Pancreas (tissue), 10 donors: Measurements from ENCODE around the gene TLX2. TPM values are rescaled to one million over a fixed set of nuclear protein-coding genes. Genes with fewer than 3 reads are reported as not detected.
A peak's percentile ranks its signal among the peaks of the same experiment; 100 is the strongest.

Experiments
- ATAC-seq, 4 donors: fragments of 200-7000 bp; cut with Tn5 transposase; one replicate each; pipeline versions ENCODE4 v1.8.0 to v1.9.1; 2020; ENCODE audit warnings: mild to moderate bottlenecking in 4 of 4, moderate library complexity in 4 of 4
- DNase-seq, 6 donors: peaks; one replicate each; pipeline ENCODE4 v3.0.0-alpha.2; 2020
- FAIRE-seq: peaks from 2 replicates; lab custom pipeline; 2012; peaks lifted over from hg19 to GRCh38; lab: Jason Lieb, UNC
- H3K27ac ChIP-seq, 4 donors: fragments of 200-600 bp; sonication (generic); 1 replicate in 3 of 4; 2 replicates in 1 of 4; pipeline versions ENCODE4 v1.5.0 to v1.8.0; 2020
- H3K27me3 ChIP-seq, 4 donors: fragments of 200-600 bp; one replicate each; pipeline ENCODE4 v1.8.0; 2021
- H3K36me3 ChIP-seq, 3 donors: fragments of 200-600 bp; sonication (generic) in 1 of 3; one replicate each; pipeline versions ENCODE4 v1.5.0 to v1.8.0; 2020 to 2021
- H3K4me1 ChIP-seq, 3 donors: fragments of 200-600 bp; one replicate each; pipeline ENCODE4 v1.8.0; 2021
- H3K4me3 ChIP-seq, 4 donors: fragments of 200-600 bp; sonication (generic) in 2 of 4; one replicate each; pipeline versions ENCODE4 v1.5.0 to v1.8.0; 2020 to 2021
- H3K9me3 ChIP-seq, 4 donors: fragments of 200-600 bp; one replicate each; pipeline ENCODE4 v1.8.0; 2021
- CTCF ChIP-seq, 4 donors: fragments of 200-600 bp; sonication (generic) in 3 of 4; IDR thresholded peaks; one replicate each; pipeline versions ENCODE4 v1.5.0 to v1.8.0; 2021; ENCODE audit warnings: antibody characterized with exemption in 4 of 4
- WGBS, 2 donors: extraction: QIAGEN DNeasy Blood & Tissue Kit; methylation state at CpG; one replicate each; pipeline ENCODE4 v1.1.7; 2013; 5-methylcytosine and 5-hydroxymethylcytosine counted together
- intact Hi-C, 3 donors: fragments of 100-400 bp; cut with DNase I; formaldehyde crosslinking; loops; one replicate each; pipeline versions ENCODE4 v1.11.1 to v1.14.2; 2022
- polyA plus RNA-seq, 2 donors: library from polyadenylated mRNA; stranded (reverse); fragments of 200-250 nt; gene quantifications; one replicate each; pipeline ENCODE4 v1.2.3, GENCODE V29; 2013
- total RNA-seq, 6 donors: library from RNA; stranded (reverse); fragmentation: NEBNext Ultra II Directional in 4 of 6; extraction: Animal tissue kit (Norgen Biotek cat#: 25700) in 4 of 6; gene quantifications; one replicate each; pipeline versions ENCODE4 v1.2.1 to v1.2.4, GENCODE V29; 2021 to 2023
- donor health status: healthy with polysubstance abuse.
- donor health status: DM: no; HTN: no; CAD: no; lungs with moderate emphysema.
- donor health status: DM: no; HTN: no; CAD: no.
- donor health status: control.
- donor health status: control.
- donor health status: Bipolar disorder and iron deficiency.
- donor health status: DM: yes; HTN: yes; CAD: no.
- donor health status: DM: no; HTN: no; CAD: no.
- donor health status: DM: no; HTN: no; CAD: no.
- donor health status: DM: yes; HTN: yes; CAD: no.

Gene TLX2
- total and polyA plus RNA-seq, 8 donors: 0.12 TPM; not detected in 7

- no peak for TF ChIP-seq CTCF (IDR thresholded peaks at IDR 0.05)
- peak overlapping the region; percentile 77 to 99 (median 97) for H3K4me3 ChIP-seq
- peaks cover 7 to 18% (median 14%) of the 10 kb centered on the region in 3 donors for H3K4me1 ChIP-seq
- peaks cover 0 to 13% (median 0%) of the 10 kb centered on the region in 3 donors for H3K36me3 ChIP-seq
- H3K27ac ChIP-seq: peak overlapping the region; percentile 79 to 88 (median 82)
- DNase-seq (peak in 1 of 6 donors; percentile 26), ATAC-seq (peak; percentile 4 to 19 (median 10)), FAIRE-seq (no peak)
- H3K27me3 ChIP-seq: no peaks in the 10 kb centered on the region
- 12 to 16% methylated on average over 25 to 29 of the region's 29 CpGs for WGBS, 2 donors
- no peaks in the 10 kb centered on the region for H3K9me3 ChIP-seq
- intact Hi-C loops: no loop called here
These were observed 14.5 kb downstream of the TLX2 start for GRCh38 chr2:74528600-74529356.

DNA sequence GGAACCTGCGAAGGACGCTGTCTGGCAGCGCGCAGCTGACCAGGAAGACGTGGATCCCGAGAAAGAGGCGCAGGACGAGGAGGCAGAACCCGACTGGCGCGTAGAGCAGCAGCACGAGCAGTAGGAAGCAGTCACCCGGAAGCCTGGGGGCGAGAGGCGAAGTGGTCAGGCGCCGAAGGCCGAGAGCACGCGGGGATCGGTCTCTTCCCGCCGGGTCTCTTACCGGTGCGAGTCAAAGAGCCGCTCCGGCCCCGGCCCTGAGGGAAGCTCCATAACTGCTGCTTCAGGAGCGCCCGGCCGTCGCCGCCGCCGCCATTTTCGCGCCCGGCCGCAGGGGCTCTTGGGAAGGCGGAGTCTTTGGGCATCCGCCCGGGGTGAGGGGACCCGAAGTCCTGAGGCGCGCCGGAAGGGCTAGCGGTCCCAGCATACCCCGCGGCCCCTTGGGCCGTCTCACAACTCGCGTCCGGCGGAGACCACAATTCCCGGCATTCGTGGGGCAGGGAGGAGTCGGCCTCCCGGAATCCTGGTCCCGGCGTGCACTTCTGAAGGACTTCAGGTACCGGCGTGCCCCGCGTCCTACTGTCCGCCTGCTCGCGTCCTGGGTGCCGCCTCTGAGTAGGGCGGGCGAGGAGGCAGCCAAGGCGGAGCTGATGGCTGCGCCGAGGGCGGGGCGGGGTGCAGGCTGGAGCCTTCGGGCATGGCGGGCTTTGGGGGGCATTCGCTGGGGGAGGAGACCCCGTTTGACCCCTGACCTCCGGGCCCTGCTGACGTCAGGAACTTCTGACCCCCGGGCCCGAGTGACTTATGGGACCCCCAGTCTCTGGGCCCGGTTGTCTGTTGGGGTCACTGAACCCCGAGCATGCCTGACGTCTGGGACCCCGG, 15.3 kb downstream of the TLX2 start, which contains the start of the genes AUP1 and HTRA2:
Gene AUP1, minus strand, starts transcription at position 350 of the 882 bp plus-strand sequence. Its CDS starts 77 bp downstream, at position 273.
Gene HTRA2, plus strand, starts transcription at position 577 of the 882 bp plus-strand sequence. Its CDS starts 74 bp downstream, at position 651.
- peak within 1 kb of the TSS; percentile 79 to 88 (median 82) for H3K27ac ChIP-seq
- no peak for TF ChIP-seq CTCF (IDR thresholded peaks at IDR 0.05)
- peak; percentile 45 for FAIRE-seq
- no peaks in the 10 kb centered on the region for H3K9me3 ChIP-seq
- peak within 1 kb of the TSS; percentile 77 to 99 (median 97) for H3K4me3 ChIP-seq
- H3K27me3 ChIP-seq: no peaks in the 10 kb centered on the region
- WGBS, 2 donors: 0% methylated on average over 60 to 87 of the region's 87 CpGs
- H3K4me1 ChIP-seq: peaks cover 7 to 18% (median 14%) of the 10 kb centered on the region in 3 donors
- intact Hi-C loops: no loop called here
- peak; percentile 96 to 100 (median 98) for DNase-seq
- peak; percentile 93 to 97 (median 94) for ATAC-seq
- H3K36me3 ChIP-seq: peaks cover 0 to 13% (median 0%) of the 10 kb centered on the region in 3 donors

DNA sequence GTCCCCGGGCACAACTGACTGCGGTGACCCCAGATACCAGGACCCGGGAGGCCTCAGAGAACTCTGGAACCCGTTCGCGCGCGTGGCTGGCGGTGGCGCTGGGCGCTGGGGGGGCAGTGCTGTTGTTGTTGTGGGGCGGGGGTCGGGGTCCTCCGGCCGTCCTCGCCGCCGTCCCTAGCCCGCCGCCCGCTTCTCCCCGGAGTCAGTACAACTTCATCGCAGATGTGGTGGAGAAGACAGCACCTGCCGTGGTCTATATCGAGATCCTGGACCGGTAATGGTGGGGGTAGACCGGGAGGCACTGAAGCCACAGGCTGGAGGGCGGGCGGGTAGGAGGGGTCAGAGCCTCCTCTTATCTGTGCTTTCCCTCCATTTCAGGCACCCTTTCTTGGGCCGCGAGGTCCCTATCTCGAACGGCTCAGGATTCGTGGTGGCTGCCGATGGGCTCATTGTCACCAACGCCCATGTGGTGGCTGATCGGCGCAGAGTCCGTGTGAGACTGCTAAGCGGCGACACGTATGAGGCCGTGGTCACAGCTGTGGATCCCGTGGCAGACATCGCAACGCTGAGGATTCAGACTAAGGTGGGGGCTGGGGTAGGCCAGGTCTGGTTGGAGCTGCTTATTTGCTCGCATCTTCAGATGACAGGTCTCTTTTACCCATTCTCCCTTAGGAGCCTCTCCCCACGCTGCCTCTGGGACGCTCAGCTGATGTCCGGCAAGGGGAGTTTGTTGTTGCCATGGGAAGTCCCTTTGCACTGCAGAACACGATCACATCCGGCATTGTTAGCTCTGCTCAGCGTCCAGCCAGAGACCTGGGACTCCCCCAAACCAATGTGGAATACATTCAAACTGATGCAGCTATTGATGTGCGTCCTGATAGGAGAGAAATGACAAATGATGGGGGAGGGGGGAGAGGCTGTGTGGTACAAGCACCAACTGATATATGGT, 16.3 kb downstream of the TLX2 start:
- 2 to 4% methylated on average over 54 of the region's 54 CpGs for WGBS, 2 donors
- DNase-seq (peak in 4 of 6 donors; percentile 40 to 76 (median 61)), FAIRE-seq (no peak), ATAC-seq (peak; percentile 27 to 40 (median 29))
- Histone ChIP-seq H3K4me1 (peaks cover 7 to 18% (median 14%) of the 10 kb centered on the region in 3 donors), H3K9me3 (no peaks in the 10 kb centered on the region), H3K27me3 (no peaks in the 10 kb centered on the region), H3K27ac (peak overlapping the region in 3 of 4 donors; percentile 59 to 83 (median 74)), H3K4me3 (peak overlapping the region; percentile 77 to 99 (median 97)), H3K36me3 (peaks cover 0 to 13% (median 0%) of the 10 kb centered on the region in 3 donors)
- no peak for TF ChIP-seq CTCF (IDR thresholded peaks at IDR 0.05)
- intact Hi-C loops: no loop called here

- no peak for TF ChIP-seq CTCF (IDR thresholded peaks at IDR 0.05)
- DNase-seq (peak in 1 of 6 donors; percentile 19), FAIRE-seq (no peak), ATAC-seq (no peak)
- intact Hi-C loops: no loop called here
- Histone ChIP-seq H3K4me1 (peaks cover 7 to 18% (median 14%) of the 10 kb centered on the region in 3 donors), H3K27me3 (no peaks in the 10 kb centered on the region), H3K27ac (no peak overlapping the region), H3K9me3 (no peaks in the 10 kb centered on the region), H3K4me3 (no peak overlapping the region), H3K36me3 (peaks cover 0 to 9% (median 0%) of the 10 kb centered on the region in 3 donors)
- 84 to 91% methylated on average over 7 of the region's 7 CpGs for WGBS, 2 donors
These were observed 17.4 kb downstream of the TLX2 start for GRCh38 chr2:74531666-74532065.
